ENCODE measurements around the gene TIMM50.
A peak's percentile ranks its signal among the peaks of the same experiment; 100 is the strongest.

TIMM50 gene

DNA sequence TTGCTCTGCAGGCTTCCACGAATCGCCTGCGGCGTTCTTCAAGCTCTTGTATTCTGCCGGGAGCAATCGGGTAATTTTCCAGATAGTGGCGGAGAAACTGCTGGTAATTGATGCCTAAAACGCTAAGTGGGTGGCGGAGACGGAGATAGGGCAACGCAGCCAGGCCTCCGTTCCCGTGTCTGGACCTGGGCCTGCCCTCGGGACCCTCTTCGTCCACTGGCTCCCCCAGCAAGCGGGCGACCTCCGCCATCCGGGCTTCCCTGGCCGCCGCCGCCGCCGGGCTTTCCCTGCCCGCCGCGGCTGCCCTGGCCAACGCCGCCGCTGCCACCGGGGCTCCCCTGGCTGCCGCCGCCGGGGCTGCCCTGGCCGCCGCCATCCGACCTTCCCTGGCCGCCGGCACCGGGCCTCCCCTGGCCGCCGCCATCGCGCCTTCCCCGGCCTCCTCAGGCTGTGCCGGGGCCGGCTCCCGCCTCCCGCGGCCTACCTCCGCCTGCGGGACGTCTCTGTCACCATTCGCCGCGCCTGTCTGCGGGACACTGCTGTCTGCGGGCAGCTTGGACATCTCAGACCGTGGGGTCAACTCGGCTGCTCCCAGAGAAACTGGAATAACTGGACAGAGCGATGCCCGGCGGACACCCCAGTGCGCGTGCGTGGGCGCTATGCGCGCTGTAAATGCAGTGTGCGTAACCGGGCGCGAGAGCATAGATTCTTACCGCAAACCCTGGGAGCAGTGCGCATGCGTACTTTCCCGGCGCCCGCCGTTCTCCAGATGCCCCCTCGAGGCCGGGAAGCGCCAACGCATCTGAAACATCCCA is 59.1 kb downstream of the TIMM50 start, which contains the start of gene EID2:
Gene EID2 (minus strand): TSS at position 644 of the 815 bp plus-strand sequence. CDS start 82 bp downstream, at position 562.
- peak; percentile 98 for DNase-seq

DNA sequence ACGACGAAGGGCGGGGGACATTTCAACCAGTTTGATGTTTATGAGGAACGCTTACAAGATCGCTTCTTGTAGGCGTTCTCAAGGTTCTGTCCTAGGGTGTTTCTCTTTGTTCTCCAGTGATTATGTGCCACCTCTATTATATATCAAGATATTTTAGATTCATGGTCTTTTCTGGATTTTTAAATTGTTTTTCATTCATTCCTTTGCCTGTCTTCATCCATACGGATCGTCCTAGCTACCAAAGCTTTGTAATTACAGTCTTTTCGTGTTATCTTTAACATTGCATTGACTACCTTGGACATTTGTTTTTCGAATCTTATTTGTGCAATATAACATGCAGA is 59.7 kb downstream of the TIMM50 start:
- no peak for DNase-seq
